GM23248 (cell line): Measurements from ENCODE around the gene FXR2.

ENCODE experiments used
- EZH2 ChIP-seq: fragments of 200-600 bp; sonication (generic); IDR thresholded peaks from 2 replicates; pipeline ENCODE4 v1.6.1; 2018; ENCODE audit warnings: antibody characterized with exemption, mild to moderate bottlenecking; ENCODE audit not compliant: insufficient read depth, poor library complexity, severe bottlenecking
- EZH2phosphoT487 ChIP-seq: fragments of 200-600 bp; sonication (generic); IDR thresholded peaks from 2 replicates; pipeline ENCODE4 v1.6.1; 2018; ENCODE audit warnings: antibody characterized with exemption, moderate library complexity, mild to moderate bottlenecking, low read depth; ENCODE audit not compliant: insufficient read depth

- TF ChIP-seq EZH2 (no peak), EZH2phosphoT487 (no peak)
These were observed 54.3 kb downstream of the FXR2 start for GRCh38 chr17:7560172-7561027.
